ENCODE measurements around the gene ZNF101.

ZNF101 gene

GRCh38 chr19:19668230-19669012, at the start of gene ZNF101:
ZNF101 (plus strand) TSS chr19:19668839; CDS start chr19:19668964, 125 bp downstream.
- peak; percentile 96 for DNase-seq

GRCh38 chr19:19619181-19619848, 49.3 kb upstream of the ZNF101 start:
- no peak for DNase-seq

- DNase-seq, result no peak
These were observed 48.8 kb upstream of the ZNF101 start for GRCh38 chr19:19619849-19620210.

DNA sequence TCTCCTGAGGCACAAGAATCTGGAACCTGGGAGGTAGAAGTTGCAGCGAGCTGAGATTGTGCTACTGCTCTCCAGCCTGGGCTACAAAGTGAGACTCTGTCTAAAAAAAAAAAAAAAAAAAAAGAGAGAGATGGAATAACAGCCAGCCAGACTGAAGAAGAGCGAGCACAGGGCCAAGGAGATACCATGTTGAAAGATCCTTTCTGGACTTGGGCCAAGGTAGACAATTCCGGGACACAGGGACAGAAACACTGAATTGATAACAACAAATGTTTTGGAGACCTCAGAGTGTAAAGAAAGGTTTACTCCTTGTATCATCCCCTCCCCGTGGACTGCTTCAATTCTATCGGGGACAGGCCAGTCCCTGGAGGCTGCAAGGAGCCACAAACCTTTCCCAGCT, 45.3 kb upstream of the ZNF101 start:
- DNase-seq, result no peak

DNA sequence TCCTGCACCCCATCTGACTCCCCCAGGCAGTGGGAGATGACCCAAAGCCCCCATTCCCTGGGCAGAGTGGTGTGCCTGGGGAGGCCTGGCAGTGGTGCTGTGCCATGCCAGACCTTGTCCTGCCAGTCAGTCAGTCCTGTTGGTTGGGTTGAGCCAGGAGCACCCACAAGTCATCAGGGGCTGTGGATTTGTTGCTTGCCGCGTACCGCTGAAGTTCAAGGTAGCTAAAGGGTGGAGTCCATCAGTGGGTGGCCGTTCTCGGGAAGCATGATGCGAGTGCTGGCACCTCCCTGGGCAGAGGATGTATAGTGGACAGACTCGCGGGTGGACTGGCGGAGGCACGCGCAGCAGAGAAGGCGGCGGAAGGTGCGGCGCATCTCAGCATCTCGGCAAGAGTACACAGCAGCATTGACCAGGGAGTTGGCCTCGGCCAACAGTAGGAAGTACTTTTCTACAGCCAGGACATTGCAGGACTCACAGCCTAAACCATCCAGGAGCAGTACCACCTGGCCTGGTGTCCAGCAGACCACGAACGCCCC, 44.5 kb upstream of the ZNF101 start:
- DNase-seq, result no peak

GRCh38 chr19:19626516-19627472, 41.8 kb upstream of the ZNF101 start:
- no peak for DNase-seq

DNA sequence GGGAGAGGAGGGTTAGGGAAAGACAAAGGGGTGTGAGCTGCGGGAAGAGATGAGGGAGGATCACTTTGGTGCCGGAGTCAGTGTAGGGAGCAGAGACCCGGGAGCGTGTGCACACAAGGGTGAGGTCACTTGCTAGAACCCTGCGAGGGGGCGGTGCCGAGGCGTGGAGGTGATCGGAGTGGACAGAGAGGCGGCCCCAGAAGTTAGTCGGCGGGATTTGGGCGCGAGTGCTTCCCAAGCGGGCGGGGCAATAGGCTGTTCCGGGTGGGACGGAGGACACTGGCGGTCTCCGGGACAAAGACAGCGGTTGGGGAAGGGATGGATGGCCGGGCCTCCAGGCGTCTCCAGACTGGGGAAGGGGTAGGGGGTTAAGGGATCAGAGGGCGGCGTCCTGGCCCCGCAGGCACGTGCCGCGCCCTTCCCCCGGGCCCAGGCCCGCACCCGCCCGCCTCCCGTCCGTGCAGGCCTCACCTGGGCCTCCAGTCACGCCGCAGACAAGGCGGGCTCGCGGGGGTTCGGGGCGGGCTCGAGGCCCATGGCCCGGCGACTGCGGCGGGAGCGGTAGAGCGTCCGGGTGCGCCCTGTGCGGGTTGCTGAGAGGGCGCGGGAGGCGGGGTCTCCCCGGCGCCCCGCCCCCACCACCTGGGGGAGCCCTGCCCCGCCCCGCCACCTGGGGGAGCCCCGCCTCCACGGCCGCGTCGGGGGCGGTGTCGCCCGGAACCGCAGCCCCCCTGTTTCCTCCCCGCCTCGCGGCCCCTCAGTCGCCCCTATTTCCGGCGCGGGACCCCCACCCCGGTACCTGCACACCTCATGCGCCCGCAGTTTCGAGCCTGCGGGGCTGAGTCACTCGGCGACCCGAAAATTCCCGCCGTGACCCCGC, 40.8 kb upstream of the ZNF101 start, which contains the start of gene LPAR2:
TSS of gene LPAR2 (minus strand) at position 600 of the 880 bp plus-strand sequence. CDS start 945 bp downstream, outside the sequence.
- peak; percentile 86 for DNase-seq

GRCh38 chr19:19628501-19629134, 40.0 kb upstream of the ZNF101 start:
- DNase-seq, result peak; percentile 30

DNA sequence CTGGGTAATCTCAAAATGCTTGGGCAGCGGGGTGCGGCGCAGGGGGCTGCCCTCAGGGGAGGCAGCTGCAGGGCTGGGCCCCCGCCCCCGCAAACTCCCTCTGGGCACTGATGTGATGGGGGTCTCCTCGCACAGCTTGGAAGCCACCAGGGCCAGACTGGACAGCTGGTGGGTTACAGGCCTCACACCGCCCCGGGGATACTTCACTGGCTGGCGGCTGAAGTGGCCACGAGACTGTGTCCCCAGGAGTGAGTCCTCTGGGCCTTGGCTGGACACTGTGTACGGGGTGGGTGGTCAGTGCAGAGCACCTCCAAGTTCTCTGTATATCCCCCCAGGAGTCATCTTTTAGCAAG, 38.6 kb upstream of the ZNF101 start:
- DNase-seq, result no peak

GRCh38 chr19:19630426-19630825, 38.2 kb upstream of the ZNF101 start:
- DNase-seq, result no peak

- DNase-seq, result no peak
These were observed 37.3 kb upstream of the ZNF101 start for GRCh38 chr19:19631346-19631745.

DNA sequence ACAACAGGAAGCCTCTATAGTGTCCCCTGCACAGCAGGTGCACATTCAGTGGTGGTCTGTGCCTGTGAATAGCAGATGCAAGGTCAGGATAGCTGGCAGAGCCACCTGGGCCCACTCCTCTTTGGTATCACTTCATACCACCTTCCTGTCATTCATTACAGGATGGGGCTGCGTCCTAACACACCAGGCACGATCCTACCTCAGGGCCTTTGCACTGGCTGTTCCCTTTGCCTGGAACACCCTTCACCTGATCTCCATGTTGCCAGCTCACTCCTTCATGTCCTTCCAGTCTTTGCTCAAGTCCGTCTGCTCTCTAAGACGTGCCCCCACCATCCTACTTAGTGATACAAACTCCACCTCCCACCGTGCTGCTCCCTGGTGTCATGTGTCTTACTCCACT, 36.0 kb upstream of the ZNF101 start:
- DNase-seq, result no peak

GRCh38 chr19:19633711-19634515, 34.7 kb upstream of the ZNF101 start:
- DNase-seq, result no peak

DNA sequence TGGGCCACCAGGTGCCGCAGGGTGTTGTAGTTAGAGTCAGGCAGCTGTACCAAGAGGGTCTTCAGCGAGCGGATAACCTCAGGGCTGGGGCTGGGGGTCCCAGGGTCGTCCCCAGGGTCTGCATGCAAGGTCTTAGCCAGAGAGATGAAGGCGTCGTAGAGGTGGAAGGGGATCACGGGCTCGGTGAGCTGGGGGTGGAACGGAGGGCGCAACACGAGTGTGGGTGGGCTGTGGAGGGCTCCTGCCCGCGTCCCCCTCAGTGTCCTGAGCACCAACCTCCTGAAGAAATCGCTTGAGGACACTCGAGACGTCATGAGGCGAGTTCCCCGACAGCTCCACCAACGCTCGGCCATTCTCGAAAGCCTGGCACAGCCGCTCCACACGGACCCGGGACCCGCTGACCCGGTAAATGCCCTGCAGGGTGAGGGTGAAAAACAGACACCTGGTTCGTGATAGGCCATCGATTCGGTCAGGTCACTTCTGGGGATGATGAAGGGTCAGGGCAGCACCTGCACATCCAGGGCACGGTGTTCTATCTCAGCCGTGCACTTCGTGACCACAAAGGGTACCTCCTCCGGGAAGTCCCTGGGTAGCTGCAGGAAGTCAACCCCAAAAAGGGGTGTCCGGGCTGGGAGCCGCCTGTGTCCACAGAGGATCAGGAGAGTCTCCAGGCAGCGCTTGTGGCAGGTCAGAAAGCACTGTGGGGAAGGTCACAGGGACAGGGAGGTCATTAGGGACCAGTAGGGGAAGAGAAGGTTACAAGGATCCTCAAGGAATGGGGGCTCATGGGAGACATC, 33.9 kb upstream of the ZNF101 start:
- DNase-seq, result no peak

DNA sequence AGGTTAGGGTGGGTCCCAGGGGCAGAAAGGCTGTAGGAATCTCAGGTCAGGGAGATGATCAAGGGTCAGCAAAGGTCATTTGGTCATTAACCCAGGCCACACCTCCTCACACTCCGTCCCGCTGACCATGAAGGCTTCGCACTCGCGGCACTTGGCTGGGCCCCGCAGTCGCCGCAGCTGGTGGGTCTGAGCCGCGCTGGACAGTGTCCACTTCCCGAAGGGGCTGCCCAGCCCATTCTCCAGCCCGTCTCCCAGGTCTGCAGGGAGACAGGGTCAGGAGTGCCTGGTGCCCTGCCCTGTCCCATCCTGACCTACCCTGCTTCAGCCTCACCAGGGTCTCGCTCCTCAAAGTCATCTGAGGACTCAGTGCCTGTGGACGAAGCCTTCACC, 33.3 kb upstream of the ZNF101 start:
- DNase-seq, result no peak

GRCh38 chr19:19636573-19637185, 32.0 kb upstream of the ZNF101 start:
- DNase-seq, result no peak

- no peak for DNase-seq
These were observed 31.5 kb upstream of the ZNF101 start for GRCh38 chr19:19637186-19637522.

DNA sequence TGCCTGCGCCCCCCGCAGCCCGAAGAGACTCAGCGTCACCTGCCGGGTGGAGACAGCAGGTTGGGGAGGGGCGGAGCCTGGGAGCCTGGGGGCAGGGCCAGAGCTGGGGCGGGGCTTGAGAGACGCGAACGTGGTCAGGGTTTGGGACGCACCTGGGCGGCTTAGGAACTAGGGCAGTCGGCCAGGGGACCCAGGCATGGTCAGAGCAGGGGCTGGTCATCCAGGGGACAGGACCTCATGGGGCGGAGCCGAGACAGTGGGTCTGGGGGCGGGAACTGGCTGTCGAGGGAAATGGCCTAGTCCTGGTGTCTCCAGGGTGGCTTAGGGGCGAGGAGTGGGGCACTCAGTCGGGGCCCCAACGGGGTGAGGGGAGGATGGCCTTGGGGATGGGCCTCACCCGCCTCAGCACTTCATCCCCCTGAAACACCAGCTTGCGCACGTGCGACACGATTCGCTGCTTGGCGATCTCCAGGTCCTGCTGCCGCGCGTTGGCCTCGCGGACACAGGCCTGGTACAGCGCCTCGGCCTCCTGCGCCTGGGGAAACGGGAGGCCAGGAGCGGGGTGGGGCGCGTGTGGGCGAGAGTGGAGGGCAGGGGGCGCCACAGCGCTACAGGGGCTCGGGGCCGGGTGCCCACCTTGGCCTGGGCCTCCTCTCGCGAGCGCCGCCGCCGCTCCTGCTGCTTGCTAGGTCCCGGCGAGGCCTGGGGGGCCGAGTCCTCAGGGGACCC, 31.0 kb upstream of the ZNF101 start:
- no peak for DNase-seq
